Sciatic nerve (tissue), 2 donors: ENCODE results near the gene CPZ. TPM values are rescaled to one million over a fixed set of nuclear protein-coding genes. Genes with fewer than 3 reads are reported as not detected.
"Not testable (repeated sequence)": the region's sequence is repeated elsewhere in the genome, so short reads cannot be mapped to it uniquely, and the experiment has no call there.

Source experiments
- ATAC-seq: fragments of 200-7000 bp; cut with Tn5 transposase; one replicate; pipeline ENCODE4 v1.9.1; 2020; ENCODE audit warnings: mild to moderate bottlenecking, moderate library complexity
- DNase-seq: peaks from one replicate; pipeline ENCODE4 v3.0.0-alpha.2; 2020; ENCODE audit warnings: low spot score
- intact Hi-C: fragments of 100-400 bp; cut with DNase I; formaldehyde crosslinking; loops from one replicate; pipeline ENCODE4 v1.14.2; 2022
- total RNA-seq: library from RNA; stranded (reverse); fragmentation: NEBNext Ultra II Directional; extraction: Animal tissue kit (Norgen Biotek cat#: 25700); gene quantifications from one replicate; pipeline ENCODE4 v1.2.1, GENCODE V29; 2021
- donor health status: DM: no; HTN: no; CAD: no.
- donor health status: DM: no; HTN: no; CAD: no.

Gene CPZ
- total RNA-seq, 1 donor from 2014 or later: 7.0 TPM

DNA sequence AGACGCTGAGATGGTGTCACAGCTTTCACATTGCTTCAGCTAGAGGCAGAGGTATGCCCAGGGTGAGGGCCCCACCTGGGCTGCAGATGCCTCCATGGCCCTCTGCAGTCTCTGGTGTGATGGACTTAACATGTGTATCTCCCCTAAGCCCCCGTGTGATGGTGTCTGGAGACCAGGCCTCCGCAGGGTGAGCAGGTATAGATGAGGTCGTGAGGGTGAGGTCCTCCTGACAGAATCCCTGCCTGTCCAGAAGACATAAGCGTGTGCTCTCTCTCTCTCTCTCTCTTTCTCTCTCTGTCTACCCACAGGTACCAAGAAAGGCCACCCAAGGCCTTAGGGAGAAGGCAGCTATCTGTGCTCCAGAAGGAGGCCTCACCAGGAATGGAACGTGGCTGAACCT lies 50.9 kb downstream of the CPZ start:
- intact Hi-C loops: no loop called here
- DNase-seq (peak; percentile 28), ATAC-seq (no peak)

DNA sequence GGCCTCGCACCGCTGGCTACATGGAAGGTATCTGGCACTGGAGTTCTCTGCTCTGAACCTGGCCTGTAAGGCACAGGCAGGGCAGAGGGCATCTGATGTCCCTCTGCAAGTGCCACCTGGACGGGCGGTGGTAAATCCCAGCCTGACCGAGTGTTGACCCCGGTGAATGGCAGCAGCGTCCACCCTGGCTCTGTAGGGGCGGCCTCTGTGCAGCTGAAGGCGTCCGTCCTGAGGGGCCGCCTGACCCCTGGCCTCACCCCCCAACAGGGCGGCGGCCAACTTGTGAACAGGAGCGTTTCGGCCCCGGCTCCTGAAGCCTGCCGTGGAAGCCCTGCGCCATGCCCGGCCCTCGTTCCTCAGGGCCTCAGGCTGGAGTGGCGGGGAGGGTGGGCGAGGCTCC lies 51.4 kb downstream of the CPZ start:
- ATAC-seq (no peak), DNase-seq (peak; percentile 51)
- intact Hi-C loops: no loop called here

DNA sequence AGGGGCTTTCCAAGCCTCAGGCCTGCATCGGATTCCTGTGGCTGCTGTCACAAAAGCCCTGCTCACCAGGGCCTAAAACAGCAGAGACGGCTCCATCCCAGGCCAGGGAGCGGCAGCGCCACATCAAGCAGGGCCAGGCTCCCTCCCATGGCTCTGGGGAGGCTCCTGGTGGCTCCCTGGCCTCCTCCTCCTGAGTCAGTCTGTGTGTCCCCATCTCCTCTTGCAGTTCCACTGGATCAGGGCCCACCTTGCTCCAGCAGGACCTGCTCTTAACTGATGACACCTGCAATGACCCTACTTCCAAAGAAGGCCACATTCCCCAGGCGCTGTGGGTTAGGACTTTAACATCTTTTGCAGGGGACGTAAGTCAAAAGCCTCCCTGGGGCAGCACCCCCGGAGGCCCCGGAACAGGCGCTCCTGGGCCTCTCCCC lies 51.9 kb downstream of the CPZ start:
- intact Hi-C loops: no loop called here
- DNase-seq: peak; percentile 15
- ATAC-seq: no peak

DNA sequence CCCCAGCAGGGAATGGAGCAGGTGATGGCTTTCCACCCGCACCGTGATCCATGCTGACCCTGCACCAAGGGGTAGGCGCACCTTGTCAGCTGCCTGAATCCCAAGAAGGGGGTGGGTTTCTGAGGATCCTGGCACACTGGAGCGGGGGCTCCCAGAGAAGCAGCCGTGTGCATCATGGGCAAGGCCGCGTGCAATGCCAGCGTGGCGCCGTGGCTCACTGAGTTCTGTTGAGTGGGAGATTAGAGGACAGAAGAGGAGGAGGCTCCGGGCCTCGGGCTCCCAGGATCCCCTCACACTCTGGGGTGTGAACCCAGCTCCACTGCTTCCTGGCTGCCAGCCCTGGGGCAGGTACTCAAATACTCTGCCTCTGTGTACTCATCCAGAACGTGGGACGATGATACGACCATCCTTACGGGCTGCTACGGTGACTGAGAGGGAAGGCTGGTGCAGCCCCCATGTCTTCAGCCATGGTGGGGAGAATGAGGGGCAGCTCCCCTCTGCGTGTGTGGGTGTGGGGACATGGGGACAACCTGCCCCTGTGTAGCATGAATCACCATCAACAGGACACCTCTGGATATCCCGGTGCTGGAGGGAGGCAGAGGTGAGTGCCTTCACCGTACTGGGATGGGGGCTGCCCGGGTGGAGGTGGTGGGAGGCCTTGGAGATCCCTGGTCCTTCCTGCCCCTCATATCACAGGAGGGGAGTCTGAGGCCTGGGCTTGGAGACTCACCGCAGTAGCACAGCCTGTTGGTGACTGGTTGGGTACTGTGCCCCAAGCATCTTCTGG lies 52.6 kb downstream of the CPZ start:
- intact Hi-C loops: no loop called here
- peak; percentile 36 for DNase-seq
- no peak for ATAC-seq

DNA sequence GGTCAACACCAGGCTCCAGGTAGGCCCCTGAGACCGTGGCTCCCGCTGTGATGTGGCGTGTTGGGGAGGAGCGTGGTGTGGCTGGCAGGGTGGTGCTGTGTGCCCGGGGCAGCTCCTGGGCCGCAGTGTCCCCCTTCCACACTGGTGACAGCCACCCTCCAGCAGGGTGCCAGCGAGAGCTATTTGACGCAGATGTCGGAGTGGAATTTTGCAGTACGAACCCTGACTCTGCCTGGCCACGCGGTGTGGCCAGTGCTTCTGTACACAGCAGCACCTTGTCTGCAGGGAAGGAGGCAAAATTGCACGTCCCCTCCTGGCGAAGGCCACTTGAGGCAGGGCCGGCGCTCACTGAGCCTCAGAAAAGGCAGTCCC lies 53.2 kb downstream of the CPZ start:
- ATAC-seq: no peak
- peak; percentile 15 for DNase-seq
- intact Hi-C loops: no loop called here

DNA sequence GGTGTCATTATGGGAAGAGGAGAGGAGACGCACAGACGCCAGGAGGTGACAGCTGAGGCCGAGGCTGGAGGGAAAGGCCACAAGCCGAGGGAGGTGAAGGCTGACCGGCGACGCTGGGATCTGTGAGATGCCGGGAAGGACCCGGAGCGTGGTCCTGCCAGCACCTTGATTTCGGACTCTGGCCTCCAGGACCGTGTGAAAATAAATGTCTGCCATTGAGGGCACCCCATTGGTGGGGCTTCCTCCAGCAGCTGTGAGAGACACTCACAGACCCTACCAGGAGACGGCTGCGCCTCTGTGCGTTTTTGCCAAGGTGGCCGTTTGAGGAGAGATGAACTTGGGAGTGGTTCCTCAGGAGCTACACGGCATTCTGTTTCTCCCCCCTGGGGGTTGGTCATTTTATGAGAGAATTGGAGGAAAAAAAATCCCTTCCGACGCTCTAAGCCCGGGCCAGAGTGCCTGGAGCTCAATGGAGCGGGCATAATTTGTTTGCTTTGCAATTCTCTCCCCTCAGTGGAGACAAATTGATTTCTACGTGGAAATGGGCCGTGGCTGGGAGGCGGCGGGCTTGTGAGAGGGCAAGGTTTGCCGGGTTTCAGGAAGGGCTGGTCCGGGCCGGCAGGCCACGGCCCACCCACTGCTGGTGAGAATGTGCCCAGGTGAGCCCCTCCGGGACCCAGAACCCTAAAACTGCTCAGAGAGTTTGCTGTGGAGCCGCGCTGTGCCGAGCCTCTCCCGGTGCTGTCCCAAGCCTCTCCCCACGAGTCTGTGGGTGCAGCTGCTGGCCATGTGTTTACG lies 53.9 kb downstream of the CPZ start:
- intact Hi-C loops: no loop called here
- ATAC-seq: no peak
- DNase-seq: peak; percentile 30

DNA sequence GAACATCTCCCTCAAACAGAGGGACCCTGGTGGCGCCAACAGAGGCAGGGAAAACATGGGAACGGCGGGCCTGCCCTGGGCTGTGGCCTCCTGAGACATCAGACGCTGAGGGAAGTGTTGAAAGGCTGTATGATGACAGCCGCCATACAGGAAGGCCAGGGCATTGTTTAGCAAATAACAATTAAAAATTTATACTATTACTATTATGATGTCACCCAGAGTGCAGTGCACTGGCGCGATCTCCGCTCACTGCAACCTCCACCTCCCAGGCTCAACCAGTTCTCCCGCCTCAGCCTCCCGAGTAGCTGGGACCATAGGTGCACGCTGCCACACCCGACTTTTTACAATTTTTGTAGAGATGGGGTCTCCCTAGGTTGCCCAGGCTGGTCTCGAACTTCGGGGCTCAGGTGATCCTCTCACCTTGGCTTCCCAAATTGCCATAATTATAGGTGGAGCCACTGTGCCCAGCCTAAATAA lies 54.6 kb downstream of the CPZ start:
- ATAC-seq: no peak
- intact Hi-C loops: no loop called here

DNA sequence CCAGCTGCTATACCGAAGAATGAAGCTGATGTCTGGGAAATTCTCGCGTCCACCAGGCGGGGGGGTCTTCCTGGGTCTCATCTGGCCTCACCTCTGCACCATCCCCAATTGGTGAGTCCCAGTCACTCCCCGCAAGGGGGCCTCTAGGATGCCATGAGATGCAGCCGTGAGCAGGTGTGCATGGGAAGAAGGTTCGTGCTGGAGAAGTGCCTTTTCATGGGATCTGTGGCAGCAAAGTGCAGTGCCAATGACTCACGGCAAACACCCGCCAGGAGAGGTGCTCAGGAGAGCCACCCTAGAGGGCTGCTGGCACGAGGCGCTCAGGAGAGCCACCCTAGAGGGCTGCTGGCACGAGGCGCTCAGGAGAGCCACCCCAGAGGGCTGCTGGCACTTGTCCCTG lies 55.1 kb downstream of the CPZ start:
- no peak for ATAC-seq
- peak; percentile 32 for DNase-seq
- intact Hi-C loops: no loop called here

More for the DNA sequence above, 54.6 kb downstream of the CPZ start:
- DNase-seq: no peak

DNA sequence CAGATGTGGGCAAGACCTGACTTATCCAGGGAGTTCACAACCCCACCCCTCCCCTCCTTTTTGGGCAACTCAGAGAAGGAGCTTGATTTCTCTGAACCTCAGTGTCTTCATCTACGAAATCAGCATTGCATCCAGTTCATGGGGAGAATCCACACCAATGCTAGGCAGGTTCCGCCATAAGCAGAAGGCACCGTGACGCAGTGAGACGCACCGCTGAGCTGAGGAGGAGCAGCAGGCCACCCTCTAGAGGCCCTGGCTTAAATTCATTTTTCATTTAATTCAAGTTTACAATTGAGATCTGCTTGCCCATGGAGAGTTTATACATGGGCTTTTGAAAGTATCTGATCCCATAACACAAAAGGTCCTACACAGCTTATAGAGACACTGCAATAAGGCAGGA lies 55.7 kb downstream of the CPZ start:
- DNase-seq: no peak
- intact Hi-C loops: no loop called here

DNA sequence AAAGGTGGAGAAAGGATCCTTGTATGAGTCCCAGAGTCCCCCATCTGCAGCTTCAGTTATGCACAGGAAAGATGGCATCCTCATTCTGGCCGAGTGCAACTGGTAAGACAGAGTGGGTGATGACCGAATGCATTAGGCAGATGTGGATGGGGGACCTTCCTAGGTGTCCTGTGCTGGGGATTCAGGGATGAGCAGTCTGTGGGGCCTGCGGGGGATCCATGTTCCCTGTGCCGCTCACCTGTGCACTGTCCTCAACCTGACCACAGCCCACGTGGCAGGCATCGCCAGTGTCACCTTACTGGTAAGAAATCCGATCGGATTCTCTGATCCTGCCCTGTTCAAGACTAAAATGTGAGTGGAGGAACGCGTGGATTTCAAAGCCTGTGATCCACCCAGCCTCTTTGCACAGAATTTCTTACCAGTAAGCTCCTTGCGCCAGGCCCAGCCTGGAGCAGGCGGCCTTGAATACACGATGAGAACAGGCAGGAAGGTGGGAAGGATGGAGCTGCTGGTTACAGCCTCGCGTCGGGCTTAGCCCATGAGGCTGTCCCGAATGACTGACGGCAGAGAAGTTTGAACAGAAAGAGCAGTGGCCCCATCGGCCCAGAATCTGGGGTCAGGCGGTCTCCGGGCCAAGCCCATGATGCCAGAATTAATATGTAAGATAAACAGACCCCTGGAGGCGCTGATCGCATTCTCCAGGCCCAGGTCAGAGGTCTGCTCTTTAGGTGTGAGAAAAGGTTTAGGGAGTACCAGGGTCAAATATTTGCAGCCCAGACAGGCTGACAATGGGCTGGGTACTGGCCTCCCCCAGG lies 56.5 kb downstream of the CPZ start:
- DNase-seq (peak; percentile 19), ATAC-seq (no peak)
- intact Hi-C loops: no loop called here

More for the DNA sequence above, 55.7 kb downstream of the CPZ start:
- no peak for ATAC-seq

DNA sequence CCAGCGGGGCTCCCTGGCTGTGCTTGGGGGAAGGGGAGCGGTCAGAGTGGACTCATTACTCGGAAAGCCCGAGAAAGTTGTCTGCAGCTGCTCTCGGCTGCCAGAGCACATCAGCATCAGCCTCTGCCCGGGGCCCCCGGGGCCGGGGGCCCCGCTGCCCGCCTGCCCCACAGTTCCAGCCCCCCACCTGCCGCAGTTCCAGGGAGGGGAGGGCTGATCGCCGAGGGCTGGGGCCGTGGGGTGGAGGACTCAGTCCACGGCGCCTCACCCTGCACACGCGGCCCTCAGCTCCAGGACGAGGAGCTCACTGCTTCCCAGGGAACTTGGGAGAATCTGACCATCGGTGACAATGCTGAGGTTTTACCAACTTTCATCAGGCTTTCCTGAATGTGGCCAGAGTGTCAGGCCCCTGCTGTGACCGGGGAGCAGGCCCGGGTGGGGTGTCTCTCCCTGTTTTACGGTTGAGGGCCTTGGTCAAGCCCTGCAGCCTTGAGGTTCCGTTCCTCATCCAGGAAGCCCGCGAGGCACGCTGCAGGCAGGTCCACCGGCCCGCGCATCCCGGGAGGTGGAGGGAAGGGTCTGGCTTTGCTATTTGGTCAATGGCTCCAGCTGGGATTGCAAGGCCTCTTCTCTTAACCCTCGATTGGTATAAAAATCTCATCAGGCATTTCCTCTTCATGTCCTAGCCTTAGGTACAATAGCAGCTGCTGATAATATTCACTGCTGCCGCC lies 57.2 kb downstream of the CPZ start:
- ATAC-seq: no peak
- intact Hi-C loops: no loop called here
- peak; percentile 26 for DNase-seq

DNA sequence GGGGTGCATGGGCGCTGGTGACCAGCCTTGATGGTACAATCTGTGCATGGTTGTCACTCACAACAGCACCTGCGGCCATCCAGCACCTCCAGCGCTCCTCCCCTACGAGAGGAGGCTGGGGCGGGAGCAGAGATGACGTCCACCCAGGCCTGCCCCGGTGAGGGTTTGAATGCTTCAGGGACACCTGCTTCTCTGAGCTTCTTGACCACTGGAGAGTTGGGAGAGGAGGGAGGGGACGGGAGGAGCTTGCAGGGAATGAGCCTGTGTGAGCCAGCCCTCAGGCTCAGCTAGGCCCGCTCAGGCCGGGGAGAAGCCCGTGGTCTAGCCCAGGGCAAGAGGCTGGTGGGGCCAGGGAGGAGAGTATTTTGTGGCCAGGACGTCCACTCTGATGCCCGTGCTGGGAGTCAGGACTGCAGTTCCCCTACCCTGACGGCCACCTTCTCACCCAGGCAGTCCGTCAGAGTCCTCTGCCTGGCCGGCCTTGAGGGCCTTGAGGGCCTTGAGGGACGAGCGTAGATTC lies 59.2 kb downstream of the CPZ start:
- ATAC-seq: no peak
- DNase-seq: peak; percentile 37
- intact Hi-C loops: no loop called here

DNA sequence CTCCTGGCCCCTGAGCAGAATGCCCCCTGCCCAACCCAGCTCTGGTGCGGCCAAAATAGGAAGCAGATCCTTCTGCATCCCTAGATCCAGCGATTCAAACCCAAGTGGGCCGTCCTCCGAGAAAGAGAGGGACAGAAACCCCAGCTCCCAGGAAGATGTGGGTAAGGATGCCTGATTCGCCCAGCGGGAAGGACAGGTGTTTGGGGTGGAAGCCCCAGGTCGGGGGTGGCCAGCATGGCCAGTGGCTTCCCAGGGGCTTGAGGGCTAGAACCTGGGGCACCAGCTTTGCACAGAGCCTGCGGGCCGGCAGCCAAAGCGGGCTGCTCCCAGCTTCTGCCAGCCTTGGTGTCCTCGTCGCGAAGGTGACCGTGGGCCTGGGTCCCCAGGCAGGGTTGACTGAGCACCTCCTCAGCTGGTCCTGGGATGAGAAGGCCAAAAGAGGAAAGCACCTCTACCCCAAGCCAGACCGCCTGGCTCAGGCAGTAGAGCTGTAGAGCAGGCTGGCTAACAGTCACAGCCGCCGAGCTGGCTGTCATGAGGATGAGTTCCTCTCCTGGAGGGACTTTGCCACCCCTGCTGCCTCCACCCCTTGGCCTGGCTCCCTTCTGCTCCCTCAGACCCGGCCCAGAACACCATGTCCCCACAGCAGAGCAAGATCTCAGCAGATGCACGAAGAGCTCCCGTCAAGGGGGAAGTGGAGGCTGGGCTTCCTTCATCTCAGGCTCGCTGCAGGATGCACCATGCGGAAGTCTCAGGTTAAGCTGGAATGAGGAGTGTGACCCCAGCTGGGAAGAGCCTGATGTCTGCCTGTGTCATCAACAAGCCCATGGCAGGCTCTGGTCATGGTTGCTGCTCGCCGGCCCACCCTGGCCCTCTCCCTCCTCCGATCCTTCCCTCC lies 59.9 kb downstream of the CPZ start:
- ATAC-seq: no peak
- DNase-seq: peak; percentile 43
- intact Hi-C loops: no loop called here

DNA sequence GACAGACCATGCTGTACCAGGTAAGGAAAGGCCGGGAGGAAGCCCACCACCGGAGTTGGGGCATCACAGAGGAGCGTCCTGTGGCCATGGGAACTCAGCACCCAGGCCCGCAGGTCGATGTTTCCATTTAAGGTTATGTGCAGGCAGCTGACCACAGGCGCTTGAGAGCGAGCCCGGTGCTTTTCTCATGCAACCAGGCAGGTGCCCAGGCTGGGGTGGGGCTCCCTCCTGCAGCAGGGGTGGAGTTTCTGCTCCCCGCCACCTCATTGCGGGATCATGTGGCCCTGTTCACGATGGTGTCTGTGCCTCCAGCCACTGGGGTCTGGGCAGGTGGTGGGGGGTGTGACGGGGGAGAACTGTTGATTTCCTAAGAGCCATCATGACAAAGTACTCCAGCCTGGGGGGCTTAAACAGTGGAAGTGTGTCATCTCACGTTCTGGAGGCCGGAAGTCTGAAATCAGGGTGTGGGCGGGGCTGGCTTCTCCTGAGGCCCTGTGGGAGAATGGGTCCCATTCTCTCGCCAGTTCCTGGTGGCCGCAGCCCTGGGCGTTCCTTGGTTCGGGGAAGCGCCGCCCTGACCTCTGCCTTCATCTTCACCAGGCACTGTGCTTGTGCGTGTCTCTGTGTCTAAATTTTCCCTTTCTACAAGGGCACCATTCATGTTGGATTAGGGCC lies 60.9 kb downstream of the CPZ start:
- intact Hi-C loops: no loop called here
- ATAC-seq (no peak), DNase-seq (peak; percentile 42)

DNA sequence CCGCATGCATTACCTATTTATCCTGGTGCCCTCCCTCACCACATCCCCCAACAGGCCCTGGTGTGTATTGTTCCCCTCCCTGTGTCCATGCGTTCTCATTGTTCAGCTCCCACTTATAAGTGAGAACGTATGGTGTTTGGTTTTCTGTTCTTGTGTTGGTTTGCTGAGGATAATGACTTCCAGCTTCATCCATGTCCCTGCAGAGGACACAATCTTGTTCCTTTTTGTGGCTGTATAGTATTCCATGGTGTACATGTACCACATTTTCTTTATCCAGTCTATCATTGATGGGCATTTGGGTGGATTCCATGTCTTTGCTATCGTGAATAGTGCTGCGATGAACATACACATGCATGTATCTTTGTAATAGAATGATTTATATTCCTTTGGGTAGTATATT lies 61.6 kb downstream of the CPZ start:
- ATAC-seq, DNase-seq, intact Hi-C loops: not testable (repeated sequence)

DNA sequence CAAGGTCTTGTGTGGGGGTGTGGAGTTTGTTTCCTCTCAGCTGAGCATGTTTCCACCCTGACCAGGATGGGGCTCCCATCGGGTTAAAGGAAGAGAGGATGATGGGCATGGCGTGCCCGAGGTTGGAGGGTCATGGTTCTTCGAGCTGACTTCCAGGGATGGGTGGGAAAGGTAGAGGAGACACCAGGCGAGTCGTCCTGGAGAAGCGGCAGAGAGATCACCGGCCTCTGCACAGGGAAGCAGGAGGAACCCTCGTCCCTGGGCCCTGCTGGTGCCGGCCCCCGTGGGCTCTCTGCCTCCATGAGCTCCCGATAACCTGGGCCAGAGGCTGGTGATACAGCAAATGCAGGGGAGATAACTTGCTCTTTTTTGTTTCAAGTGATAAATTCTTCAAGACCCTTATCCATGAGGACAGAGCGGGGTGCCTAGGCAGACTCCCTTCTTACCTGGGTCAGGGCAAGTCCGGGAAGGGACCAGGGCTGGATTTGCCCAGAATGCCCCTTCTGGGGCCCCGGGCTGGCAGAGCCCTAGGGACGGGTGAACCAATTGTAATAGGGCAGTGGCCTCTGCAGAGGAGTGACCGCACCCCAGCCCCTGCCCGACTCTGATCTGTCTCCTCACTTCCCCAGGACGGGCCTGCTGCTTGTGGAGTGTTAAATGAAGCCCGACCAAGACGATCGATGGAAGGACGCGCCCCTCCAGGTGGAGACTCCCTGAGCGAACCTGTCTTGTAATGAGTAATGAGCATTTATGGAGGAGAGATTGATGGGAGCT lies 63.0 kb downstream of the CPZ start:
- intact Hi-C loops: no loop called here
- ATAC-seq (no peak), DNase-seq (no peak)
